ENCODE measurements around the gene NPVF.

NPVF gene

DNA sequence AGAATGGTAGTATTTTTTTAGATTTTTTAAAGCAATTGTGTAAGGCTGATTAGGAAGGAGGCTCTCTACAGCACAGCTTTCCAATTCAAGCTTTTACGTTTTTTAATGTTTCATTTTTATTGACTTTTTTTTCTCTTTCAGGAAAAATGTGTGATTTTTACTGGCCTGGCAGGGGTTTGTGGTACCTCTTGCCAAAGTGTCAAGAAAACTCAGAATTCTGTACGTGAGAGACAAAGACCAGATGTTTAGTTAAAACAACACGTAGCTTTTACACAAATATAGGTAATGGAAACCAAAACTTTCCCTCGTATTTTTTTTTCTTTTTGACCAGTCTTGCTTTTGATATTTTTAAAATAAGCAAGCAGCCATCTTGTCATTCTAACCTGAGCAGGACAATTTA is 6.0 kb upstream of the NPVF start:
- DNase-seq (ENCODE audit: low read depth in 2 of 2), result no peak

GRCh38 chr7:25223206-25223605 is 5.1 kb downstream of the NPVF start:
- DNase-seq (ENCODE audit: low read depth in 2 of 2), result no peak

DNA sequence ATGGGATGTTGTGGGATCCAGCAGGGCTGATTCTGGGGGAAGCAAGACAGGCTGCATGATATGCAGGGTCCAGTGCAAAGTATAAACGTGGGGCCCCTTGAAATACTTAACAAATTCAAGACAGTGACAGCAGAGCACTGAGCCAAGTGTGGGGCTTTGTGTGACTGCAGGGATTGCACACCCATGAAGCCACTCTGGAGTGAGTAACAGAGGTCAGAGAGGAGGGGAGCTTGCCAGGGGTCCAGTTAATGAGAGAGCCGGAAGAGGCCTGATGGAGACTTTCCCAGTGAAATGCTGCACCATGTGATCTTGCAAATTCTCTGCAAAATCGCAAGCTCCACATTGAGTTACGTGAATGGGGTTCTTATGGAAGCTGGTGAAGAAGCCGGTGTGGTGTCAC is 5.6 kb downstream of the NPVF start:
- no peak for DNase-seq (ENCODE audit: low read depth in 2 of 2)

- DNase-seq (ENCODE audit: low read depth in 2 of 2), result no peak
These were observed 7.3 kb downstream of the NPVF start for GRCh38 chr7:25221009-25221408.

- no peak for DNase-seq (ENCODE audit: low read depth in 2 of 2)
These were observed 10.1 kb downstream of the NPVF start for GRCh38 chr7:25218191-25218590.

DNA sequence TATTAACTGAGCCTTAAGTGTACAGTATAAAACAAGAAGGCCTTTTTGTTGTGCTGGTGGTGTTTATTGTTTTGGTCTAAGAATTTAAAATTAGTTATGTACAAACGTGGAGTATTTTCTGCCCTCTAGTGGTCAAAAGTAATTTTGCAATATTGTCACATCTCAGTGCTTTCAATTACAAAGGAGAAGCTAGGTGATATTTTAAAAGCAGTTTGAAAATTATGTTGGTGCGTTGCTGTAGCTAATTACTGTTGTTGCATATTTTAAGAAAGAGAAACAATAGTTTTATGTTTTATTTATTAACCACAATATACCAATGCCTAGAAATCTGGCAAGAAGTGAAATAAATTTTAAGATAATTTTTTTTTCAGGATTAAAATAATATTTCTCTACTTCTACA is 11.4 kb downstream of the NPVF start:
- no peak for DNase-seq (ENCODE audit: low read depth in 2 of 2)

GRCh38 chr7:25215694-25216335 is 12.5 kb downstream of the NPVF start:
- no peak for DNase-seq (ENCODE audit: low read depth in 2 of 2)

GRCh38 chr7:25208525-25209221 is 19.6 kb downstream of the NPVF start:
- DNase-seq (ENCODE audit: low read depth in 2 of 2), result no peak

- no peak for DNase-seq (ENCODE audit: low read depth in 2 of 2)
These were observed 20.4 kb downstream of the NPVF start for GRCh38 chr7:25207887-25208286.

GRCh38 chr7:25206765-25207164 is 21.5 kb downstream of the NPVF start:
- DNase-seq (ENCODE audit: low read depth in 2 of 2), result no peak

DNA sequence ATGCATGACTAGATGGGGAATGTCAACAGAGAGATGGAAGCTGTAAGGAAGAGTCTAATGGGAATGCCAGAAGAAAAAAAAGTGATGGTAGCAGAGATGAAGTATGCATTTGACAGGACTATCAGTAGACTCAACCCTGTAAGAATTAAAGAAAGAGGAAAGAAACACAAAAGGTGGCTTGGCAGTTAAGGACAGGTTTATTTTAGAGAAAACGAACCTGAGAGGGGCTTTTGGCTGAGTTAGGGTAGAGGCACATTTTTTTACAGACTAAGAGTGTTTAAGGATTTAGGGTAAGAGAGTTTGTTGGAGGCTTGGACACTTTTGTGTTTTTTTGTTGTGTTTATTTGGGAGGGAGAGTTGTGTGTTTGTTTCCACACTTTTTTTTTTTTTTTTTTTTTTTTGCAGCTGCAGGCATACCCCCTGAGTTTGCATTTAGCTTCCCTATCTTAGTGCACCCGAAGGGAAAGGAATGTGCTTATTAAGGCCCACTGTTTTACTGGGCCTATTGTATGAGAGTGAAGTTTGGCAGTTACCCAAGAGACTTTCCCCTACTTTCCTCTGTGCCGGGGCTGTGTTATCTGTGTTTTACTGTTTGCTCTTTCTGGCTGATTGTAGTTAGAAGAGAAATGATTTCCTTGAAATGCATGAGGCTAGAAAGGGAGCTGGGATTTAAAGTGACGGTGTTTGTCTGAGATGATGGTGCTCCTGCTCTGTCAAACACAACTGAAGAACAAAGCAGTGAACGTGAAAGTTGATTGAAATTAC is 32.0 kb downstream of the NPVF start:
- DNase-seq (ENCODE audit: low read depth in 2 of 2), result no peak

DNA sequence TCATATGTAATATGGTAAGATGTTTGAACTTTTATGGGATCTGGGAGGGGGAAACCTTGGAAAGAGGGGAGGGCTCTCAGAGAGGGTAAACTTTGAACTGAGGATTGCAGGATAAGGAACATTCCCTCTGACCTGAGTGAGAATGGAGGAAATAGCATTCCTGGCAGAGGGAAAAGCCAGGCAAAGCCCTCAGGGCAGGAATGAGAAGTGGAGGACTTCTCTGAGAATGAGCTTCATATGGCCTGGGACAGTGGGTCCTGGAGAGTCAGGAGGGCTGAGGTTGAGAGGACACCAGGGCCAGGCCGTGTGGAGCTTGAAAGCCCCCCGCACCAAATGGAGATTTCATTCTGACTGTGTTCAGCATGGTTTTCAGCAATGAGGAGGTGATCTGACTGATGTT is 34.2 kb downstream of the NPVF start:
- DNase-seq (ENCODE audit: low read depth in 2 of 2), result no peak

DNA sequence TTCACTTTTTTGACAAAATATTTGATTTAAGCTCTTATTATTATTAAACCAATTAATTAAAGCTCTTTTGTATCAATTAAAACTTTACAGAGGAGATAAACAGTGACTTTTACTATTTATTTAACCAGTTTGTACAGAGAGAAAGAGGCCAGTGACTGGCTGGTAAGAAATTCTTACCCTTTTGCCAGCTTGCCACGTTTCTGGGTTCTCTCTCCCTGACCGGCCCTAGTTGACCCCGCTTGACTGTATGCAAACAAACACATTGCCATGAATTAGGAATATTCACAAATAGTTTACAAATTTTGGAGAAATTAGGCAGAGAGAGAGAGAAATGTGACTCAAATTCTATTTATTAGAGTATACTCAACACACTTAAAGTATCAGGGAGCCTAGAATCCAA is 36.2 kb downstream of the NPVF start:
- no peak for DNase-seq (ENCODE audit: low read depth in 2 of 2)

GRCh38 chr7:25189197-25189596 is 39.1 kb downstream of the NPVF start:
- DNase-seq (ENCODE audit: low read depth in 2 of 2), result no peak

DNA sequence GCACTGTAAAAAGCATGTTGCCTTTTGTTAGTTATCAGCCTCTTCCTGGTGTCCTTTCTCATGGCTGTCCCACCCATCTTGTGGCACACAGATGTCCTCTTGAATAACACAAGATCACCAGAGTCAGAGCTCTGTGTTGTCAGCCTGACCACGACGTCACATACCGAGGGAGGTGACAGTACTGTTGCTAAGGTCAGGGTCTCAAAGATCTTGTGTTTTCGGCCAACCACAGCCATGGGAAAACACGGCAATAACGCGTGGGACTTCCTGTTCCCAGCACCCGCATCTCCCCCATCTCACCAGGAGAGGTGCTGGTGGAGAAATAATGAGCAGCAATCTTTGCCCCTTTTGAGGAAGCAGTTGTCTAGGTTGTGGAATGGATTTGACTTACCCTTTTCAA is 40.4 kb downstream of the NPVF start:
- DNase-seq (ENCODE audit: low read depth in 2 of 2), result no peak

- no peak for DNase-seq (ENCODE audit: low read depth in 2 of 2)
These were observed 41.9 kb downstream of the NPVF start for GRCh38 chr7:25186436-25186835.

DNA sequence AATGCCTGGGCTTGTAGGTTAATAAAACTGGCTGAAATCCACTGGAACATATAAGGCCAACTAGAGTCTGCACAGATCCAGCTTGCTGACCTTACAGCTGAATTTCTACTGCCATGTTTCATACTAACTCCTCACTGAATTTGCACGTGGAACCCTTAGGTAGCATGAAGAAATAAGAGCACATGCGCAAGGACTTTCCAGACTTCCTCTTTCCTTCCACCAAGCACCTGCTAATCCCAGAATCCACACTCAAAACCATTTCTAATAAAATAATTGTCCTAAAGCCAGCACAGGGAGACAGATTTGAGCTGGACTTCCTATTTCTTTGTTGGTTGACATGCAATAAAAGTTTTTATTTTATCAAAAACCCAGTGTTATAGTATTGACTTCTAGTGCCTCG is 46.8 kb downstream of the NPVF start:
- no peak for DNase-seq (ENCODE audit: low read depth in 2 of 2)

DNA sequence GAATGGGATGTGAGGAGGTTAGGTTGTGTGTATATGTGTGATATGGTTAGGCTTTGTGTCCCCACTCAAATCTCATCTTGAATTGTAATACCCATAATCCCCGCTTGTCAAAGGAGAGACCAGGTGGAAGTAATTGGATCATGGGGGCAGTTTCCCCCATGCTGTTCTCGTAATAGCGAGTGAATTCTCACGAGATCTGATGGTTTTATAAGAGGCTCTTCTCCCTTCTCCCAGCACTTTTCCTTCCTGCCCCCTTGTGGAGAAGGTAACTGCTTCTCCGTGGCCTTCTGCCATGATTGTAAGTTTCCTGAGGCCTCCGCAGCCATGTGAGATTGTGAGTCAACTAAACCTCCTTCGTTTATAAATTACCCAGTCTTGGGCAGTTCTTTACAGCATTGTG is 47.3 kb downstream of the NPVF start:
- DNase-seq (ENCODE audit: low read depth in 2 of 2), result no peak

DNA sequence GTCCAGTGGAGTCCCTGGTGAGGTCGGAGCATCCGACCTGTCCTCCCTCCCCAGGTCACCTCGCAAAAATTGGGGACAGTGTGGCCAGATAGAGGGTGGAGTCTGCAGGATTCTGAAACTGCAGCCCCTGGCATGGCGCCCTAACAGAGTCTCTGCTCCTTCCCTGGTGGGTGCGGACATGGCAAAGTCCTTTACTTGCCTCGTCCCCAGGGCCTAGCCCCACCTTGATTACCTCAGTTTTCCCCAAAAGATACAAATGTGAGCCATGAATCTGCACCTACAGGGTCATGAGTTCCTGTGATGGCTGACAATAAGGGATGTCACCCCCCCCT is 47.7 kb downstream of the NPVF start:
- no peak for DNase-seq (ENCODE audit: low read depth in 2 of 2)

- peak; percentile 91 to 94 for DNase-seq (ENCODE audit: low read depth in 2 of 2)
These were observed 48.3 kb downstream of the NPVF start for GRCh38 chr7:25179771-25180591.

DNA sequence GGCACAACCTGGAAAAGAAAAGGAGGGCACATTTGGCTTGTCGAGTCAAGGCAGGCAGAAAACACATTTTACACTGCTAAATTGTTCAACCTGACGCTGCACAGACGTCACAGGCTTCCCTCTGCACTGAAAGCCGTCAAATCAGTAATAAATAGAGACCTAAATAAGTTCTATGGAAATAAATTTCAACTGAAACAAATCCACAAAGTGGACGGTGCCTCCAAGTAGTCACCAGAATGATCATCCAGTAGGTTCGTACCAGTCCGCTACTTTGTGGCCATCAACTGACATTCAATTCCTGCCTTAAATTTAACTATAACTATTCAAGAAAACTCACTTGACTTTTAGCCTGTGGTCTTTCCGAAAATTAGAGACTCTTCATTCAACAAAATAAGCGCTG is 49.0 kb downstream of the NPVF start:
- DNase-seq (ENCODE audit: low read depth in 2 of 2), result no peak

Data from stimulated activated CD8-positive, alpha-beta memory T cell treated with anti-CD3 and anti-CD28 coated beads, Interleukin-15, amount 100 ng/mL, for 48 hours (primary cell).